Neutrophil (primary cell): Measurements from ENCODE around the gene RPS6KB2.
A peak's percentile ranks its signal among the peaks of the same experiment; 100 is the strongest.

Experiments
- H3K27ac ChIP-seq: fragments of 200-600 bp; sonication (generic); 2 replicates; pipeline ENCODE4 v1.5.1; 2016; ENCODE audit warnings: mild to moderate bottlenecking, moderate library complexity
- H3K27me3 ChIP-seq: fragments of 200-600 bp; sonication (generic); 2 replicates; pipeline ENCODE4 v1.6.0; 2016; ENCODE audit warnings: mild to moderate bottlenecking
- H3K36me3 ChIP-seq: fragments of 200-600 bp; sonication (generic); 2 replicates; pipeline ENCODE4 v1.5.1; 2017
- H3K4me1 ChIP-seq, 2 experiments: fragments of 200-600 bp in 1 of 2; sonication (generic) in 1 of 2; 1 replicate in 1 of 2; 2 replicates in 1 of 2; pipeline versions ENCODE4 v1.5.1 to v1.6.1; 2013 to 2016; ENCODE audit warnings: low read depth in 1 of 2, low read length in 1 of 2, mild to moderate bottlenecking in 1 of 2, moderate library complexity in 1 of 2; ENCODE audit not compliant: control insufficient read depth in 1 of 2, insufficient read depth in 1 of 2
- H3K4me3 ChIP-seq, 2 experiments: fragments of 200-600 bp in 1 of 2; sonication (generic) in 1 of 2; 1 replicate in 1 of 2; 2 replicates in 1 of 2; pipeline ENCODE4 v1.5.1; 2013 to 2016; ENCODE audit warnings: low read depth in 1 of 2, low read length in 1 of 2, mild to moderate bottlenecking in 1 of 2, moderate library complexity in 1 of 2
- H3K9me3 ChIP-seq: fragments of 200-600 bp; sonication (generic); 2 replicates; pipeline ENCODE4 v1.5.1; 2016
- CTCF ChIP-seq: fragments of 200-600 bp; sonication (generic); IDR thresholded peaks from 2 replicates; pipeline ENCODE4 v1.5.1; 2016; ENCODE audit warnings: antibody characterized with exemption

The RPS6KB2 gene

GRCh38 chr11:67429038-67429668, 859 bp downstream of the RPS6KB2 start:
- Histone ChIP-seq H3K27me3 (no peaks in the 10 kb centered on the region), H3K4me1 (peaks cover 18 to 25% of the 10 kb centered on the region in 2 experiments), H3K9me3 (no peaks in the 10 kb centered on the region), H3K27ac (peak overlapping the region; percentile 81), H3K36me3 (peaks cover 46% of the 10 kb centered on the region), H3K4me3 (peak overlapping the region; percentile 74 to 78)
- no peak for TF ChIP-seq CTCF

- TF ChIP-seq CTCF: no peak
- H3K4me3 ChIP-seq: peak overlapping the region in 1 of 2 experiments; percentile 74
- H3K4me1 ChIP-seq: peaks cover 18 to 25% of the 10 kb centered on the region in 2 experiments
- H3K36me3 ChIP-seq: peaks cover 52% of the 10 kb centered on the region
- no peaks in the 10 kb centered on the region for H3K9me3 ChIP-seq
- H3K27ac ChIP-seq: peak overlapping the region; percentile 81
- H3K27me3 ChIP-seq: no peaks in the 10 kb centered on the region
These were observed 1.4 kb downstream of the RPS6KB2 start for GRCh38 chr11:67429722-67430121.

GRCh38 chr11:67431346-67432249, 3.3 kb downstream of the RPS6KB2 start:
- no peak overlapping the region for H3K4me3 ChIP-seq
- H3K27me3 ChIP-seq: no peaks in the 10 kb centered on the region
- peaks cover 24 to 31% of the 10 kb centered on the region in 2 experiments for H3K4me1 ChIP-seq
- no peak overlapping the region for H3K27ac ChIP-seq
- H3K9me3 ChIP-seq: no peaks in the 10 kb centered on the region
- H3K36me3 ChIP-seq: peaks cover 67% of the 10 kb centered on the region
- TF ChIP-seq CTCF: no peak

GRCh38 chr11:67432655-67433349, 4.5 kb downstream of the RPS6KB2 start:
- TF ChIP-seq CTCF: no peak
- Histone ChIP-seq H3K9me3 (no peaks in the 10 kb centered on the region), H3K27ac (no peak overlapping the region), H3K27me3 (no peaks in the 10 kb centered on the region), H3K36me3 (peaks cover 70% of the 10 kb centered on the region), H3K4me1 (peaks cover 28 to 32% of the 10 kb centered on the region in 2 experiments), H3K4me3 (no peak overlapping the region)

GRCh38 chr11:67433536-67434394, 5.5 kb downstream of the RPS6KB2 start:
- TF ChIP-seq CTCF: no peak
- Histone ChIP-seq H3K4me1 (peaks cover 23 to 27% of the 10 kb centered on the region in 2 experiments), H3K36me3 (peaks cover 80% of the 10 kb centered on the region), H3K27ac (no peak overlapping the region), H3K9me3 (no peaks in the 10 kb centered on the region), H3K27me3 (no peaks in the 10 kb centered on the region), H3K4me3 (no peak overlapping the region)
